Mucosa of stomach (tissue), 1 donor: Measurements from ENCODE around the gene ATP2A2.
"Not testable (repeated sequence)": the region's sequence is repeated elsewhere in the genome, so short reads cannot be mapped to it uniquely, and the experiment has no call there.

Experiments
- H3K27me3 ChIP-seq: one replicate; pipeline ENCODE4 v1.7.0; 2013; ENCODE audit warnings: mild to moderate bottlenecking, low read length; ENCODE audit not compliant: control insufficient read depth, insufficient read depth
- H3K36me3 ChIP-seq: one replicate; pipeline ENCODE4 v1.7.0; 2013; ENCODE audit warnings: low read length; ENCODE audit not compliant: control insufficient read depth, insufficient read depth
- H3K4me1 ChIP-seq: one replicate; pipeline ENCODE4 v1.7.0; 2013; ENCODE audit warnings: mild to moderate bottlenecking, low read length; ENCODE audit not compliant: control insufficient read depth, insufficient read depth
- H3K4me3 ChIP-seq: one replicate; pipeline ENCODE4 v1.7.0; 2013; ENCODE audit warnings: low read length
- H3K9ac ChIP-seq: one replicate; pipeline ENCODE4 v1.7.0; 2013; ENCODE audit warnings: mild to moderate bottlenecking, low read length, moderate library complexity
- H3K9me3 ChIP-seq: one replicate; pipeline ENCODE4 v1.7.0; 2013; ENCODE audit warnings: mild to moderate bottlenecking, low read length, moderate library complexity; ENCODE audit not compliant: control insufficient read depth
- donor health status: Pancreatic carcinoma.

Gene ATP2A2

DNA sequence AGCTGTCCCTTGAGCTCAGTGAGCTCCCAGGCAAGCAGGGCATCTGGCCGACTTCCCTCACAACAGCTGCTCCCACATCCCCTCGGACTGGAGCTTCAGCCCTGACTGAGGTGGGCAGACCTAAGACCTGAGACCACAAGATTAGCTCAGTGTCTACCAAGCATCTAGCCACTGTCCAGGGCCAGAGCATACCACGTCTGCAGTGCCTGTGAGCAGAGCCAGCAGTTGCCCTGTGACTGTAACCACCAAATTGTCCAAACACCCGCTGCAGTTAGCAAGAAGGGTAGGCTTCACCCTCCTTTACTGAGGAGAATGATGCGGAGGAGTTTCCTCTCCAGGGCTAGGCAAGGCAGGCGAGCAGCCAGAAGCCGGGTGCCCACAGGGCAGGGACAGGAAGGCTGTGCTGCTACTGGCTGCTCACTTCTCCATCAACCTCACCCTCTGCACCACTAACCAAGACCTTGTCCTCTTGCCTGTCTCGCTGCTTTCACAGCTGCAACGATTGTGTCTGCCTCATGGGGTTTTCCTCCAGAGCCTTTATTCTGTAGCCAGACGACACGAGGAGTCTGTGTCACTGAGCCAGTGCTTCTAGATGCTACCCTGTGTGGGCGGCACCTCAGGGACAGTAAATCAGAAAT lies 68.6 kb downstream of the ATP2A2 start:
- H3K4me1 ChIP-seq: peaks cover 12% of the 10 kb centered on the region
- H3K9ac ChIP-seq: no peak overlapping the region
- H3K36me3 ChIP-seq: peaks cover 27% of the 10 kb centered on the region
- H3K27me3 ChIP-seq: no peaks in the 10 kb centered on the region
- no peaks in the 10 kb centered on the region for H3K9me3 ChIP-seq
- no peak overlapping the region for H3K4me3 ChIP-seq

DNA sequence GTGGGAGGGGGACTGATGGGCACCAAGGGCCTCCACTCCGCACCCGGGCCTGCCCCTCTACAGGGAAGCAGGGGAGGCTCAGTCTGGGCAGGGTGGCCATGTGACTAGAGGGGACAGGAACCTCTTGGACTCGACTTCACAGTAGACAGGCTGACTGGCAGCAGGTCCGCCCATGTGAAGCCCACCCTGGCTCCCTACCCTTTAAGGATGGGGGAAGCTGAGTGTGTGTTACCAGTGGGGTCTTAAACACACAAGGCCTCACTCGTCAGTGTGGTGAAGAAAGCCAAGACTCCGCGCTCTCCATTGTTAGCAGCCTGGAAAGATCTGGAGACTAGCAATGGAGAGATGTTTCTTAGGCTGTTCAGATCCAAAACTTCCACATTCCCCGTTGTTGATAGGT lies 70.1 kb downstream of the ATP2A2 start:
- no peak overlapping the region for H3K9ac ChIP-seq
- no peak overlapping the region for H3K4me3 ChIP-seq
- H3K9me3 ChIP-seq: no peaks in the 10 kb centered on the region
- H3K27me3 ChIP-seq: no peaks in the 10 kb centered on the region
- peaks cover 5% of the 10 kb centered on the region for H3K4me1 ChIP-seq
- H3K36me3 ChIP-seq: peaks cover 17% of the 10 kb centered on the region

GRCh38 chr12:110352401-110352800 lies 71.4 kb downstream of the ATP2A2 start:
- H3K36me3 ChIP-seq: peaks cover 14% of the 10 kb centered on the region
- H3K4me3 ChIP-seq: no peak overlapping the region
- no peaks in the 10 kb centered on the region for H3K9me3 ChIP-seq

DNA sequence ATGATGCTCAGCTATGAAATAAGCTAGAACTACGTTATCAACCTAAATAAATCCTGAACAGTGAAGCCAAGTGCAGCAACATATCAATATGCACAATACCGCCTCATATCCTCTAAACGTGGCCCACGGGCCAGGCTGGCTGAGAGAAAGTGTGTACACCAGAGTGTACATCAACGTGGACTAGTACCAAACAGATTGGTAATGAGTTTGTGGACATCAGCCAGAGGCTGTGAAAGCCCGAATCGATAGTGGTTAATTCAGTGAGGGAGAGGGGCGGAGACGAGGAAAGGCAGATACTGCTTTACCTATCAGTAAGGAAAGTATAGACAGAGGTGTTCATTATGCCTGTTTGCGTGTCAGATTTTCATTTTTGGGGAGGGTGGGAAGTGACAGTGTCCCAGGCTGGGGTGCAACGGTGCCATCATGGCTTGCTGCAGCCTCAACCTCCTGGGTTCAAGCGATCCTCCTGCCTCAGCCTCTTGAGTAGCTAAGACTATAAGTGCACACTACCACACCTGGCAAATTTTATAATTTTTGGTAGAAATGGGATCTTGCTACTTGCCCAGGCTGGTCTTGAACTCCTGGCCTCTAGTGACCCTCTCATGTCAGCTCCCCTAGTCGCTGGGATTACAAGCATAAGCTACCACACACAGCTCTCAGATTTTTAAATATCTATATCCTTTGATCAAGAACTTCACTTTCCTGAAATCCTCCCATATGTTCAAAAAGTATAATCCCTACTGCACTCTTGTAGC lies 72.3 kb downstream of the ATP2A2 start:
- H3K9ac ChIP-seq: no peak overlapping the region
- no peaks in the 10 kb centered on the region for H3K9me3 ChIP-seq
- peaks cover 4% of the 10 kb centered on the region for H3K36me3 ChIP-seq
- no peaks in the 10 kb centered on the region for H3K27me3 ChIP-seq
- H3K4me1 ChIP-seq: peaks cover 5% of the 10 kb centered on the region
- H3K4me3 ChIP-seq: no peak overlapping the region

More at GRCh38 chr12:110352401-110352800, 71.4 kb downstream of the ATP2A2 start:
- peaks cover 5% of the 10 kb centered on the region for H3K4me1 ChIP-seq
- no peak overlapping the region for H3K9ac ChIP-seq
- H3K27me3 ChIP-seq: no peaks in the 10 kb centered on the region

- H3K9me3 ChIP-seq: no peaks in the 10 kb centered on the region
- no peak overlapping the region for H3K4me3 ChIP-seq
- peaks cover 5% of the 10 kb centered on the region for H3K4me1 ChIP-seq
- H3K27me3 ChIP-seq: no peaks in the 10 kb centered on the region
- H3K36me3 ChIP-seq: no peaks in the 10 kb centered on the region
- H3K9ac ChIP-seq: no peak overlapping the region
These were observed 73.2 kb downstream of the ATP2A2 start for GRCh38 chr12:110354172-110354780.

GRCh38 chr12:110355073-110355472 lies 74.0 kb downstream of the ATP2A2 start:
- peaks cover 5% of the 10 kb centered on the region for H3K4me1 ChIP-seq
- no peaks in the 10 kb centered on the region for H3K36me3 ChIP-seq
- no peak overlapping the region for H3K4me3 ChIP-seq
- no peaks in the 10 kb centered on the region for H3K9me3 ChIP-seq
- no peaks in the 10 kb centered on the region for H3K27me3 ChIP-seq
- no peak overlapping the region for H3K9ac ChIP-seq

DNA sequence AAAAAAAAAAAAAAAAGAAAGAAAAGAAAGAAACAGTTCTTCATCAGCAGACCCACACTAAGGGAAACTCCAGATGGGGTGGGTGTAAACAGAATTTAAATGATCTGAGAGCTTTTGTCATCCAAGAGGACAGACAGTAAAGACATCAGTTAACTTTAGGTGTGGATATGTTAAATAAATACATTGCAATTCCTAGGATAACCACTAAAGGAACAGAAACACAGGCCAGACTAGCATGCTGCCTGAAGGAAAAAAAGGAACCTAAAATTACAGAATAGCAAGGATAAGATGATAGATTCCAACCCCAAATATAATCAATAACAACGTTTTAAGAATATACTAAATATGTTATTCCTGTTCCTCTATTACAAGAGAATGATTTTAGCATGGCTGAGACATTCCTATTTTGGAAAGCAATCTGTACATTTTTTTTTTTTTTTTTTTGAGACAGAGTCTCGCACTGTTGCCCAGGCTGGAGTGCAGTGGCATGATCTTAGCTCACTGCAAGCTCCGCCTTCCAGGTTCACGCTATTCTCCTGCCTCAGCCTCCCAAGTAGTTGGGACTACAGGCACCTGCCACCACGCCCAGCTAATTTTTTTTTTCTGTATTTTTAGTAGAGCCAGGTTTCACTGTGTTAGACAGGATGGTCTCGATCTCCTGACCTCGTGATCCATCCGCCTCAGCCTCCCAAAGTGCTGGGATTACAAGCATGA lies 77.5 kb downstream of the ATP2A2 start:
- H3K9ac ChIP-seq, H3K36me3 ChIP-seq, H3K4me1 ChIP-seq, H3K4me3 ChIP-seq, H3K27me3 ChIP-seq, H3K9me3 ChIP-seq: not testable (repeated sequence)

- Histone ChIP-seq H3K4me1 (no peaks in the 10 kb centered on the region), H3K9me3 (no peaks in the 10 kb centered on the region), H3K36me3 (no peaks in the 10 kb centered on the region), H3K9ac (no peak overlapping the region), H3K27me3 (no peaks in the 10 kb centered on the region), H3K4me3 (no peak overlapping the region)
These were observed 80.2 kb downstream of the ATP2A2 start for GRCh38 chr12:110361216-110361615.

- H3K36me3 ChIP-seq: no peaks in the 10 kb centered on the region
- H3K9me3 ChIP-seq: no peaks in the 10 kb centered on the region
- no peak overlapping the region for H3K4me3 ChIP-seq
- no peaks in the 10 kb centered on the region for H3K4me1 ChIP-seq
- peak overlapping the region; percentile 34 for H3K9ac ChIP-seq
- no peaks in the 10 kb centered on the region for H3K27me3 ChIP-seq
These were observed 84.7 kb downstream of the ATP2A2 start for GRCh38 chr12:110365489-110366320.

DNA sequence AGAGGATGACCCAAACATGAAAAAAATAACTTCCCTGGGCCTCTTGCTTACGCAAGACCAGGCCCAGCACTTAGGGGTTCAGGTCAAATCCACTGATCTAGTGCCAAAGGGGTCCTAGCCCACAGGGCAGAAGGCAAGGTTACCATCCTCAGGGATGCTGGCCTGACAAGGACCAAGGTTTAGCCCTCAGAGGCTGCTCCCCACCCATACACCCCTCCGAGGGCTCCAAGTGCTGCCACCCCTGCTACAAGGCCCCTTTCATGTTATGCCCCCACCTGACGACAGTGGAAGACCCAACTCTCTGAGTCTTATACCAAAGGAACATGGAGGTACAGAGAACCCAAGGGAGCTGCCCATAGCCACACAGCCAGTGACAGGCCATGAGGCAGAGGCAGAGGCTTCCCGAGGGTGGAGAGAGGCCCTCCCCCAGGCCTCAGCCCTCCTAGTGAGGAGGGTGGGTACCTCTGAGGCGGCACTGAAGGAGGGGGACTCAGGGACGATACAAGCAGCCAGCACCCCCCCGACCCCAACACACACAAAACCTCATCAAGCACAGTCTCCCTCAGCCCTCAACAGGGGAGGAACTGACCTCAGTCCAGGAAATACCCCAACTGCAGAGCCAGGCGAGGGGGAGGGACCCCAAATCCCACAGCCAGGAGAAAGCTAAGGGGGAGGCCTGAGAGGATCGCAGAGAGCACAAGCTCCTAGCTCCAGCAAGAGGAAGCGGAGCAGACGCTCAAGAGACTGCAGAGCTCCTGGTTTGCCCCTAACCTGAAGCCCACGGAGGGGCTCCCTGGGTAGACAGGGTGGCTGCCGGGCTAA lies 85.5 kb downstream of the ATP2A2 start:
- Histone ChIP-seq H3K36me3 (no peaks in the 10 kb centered on the region), H3K9me3 (no peaks in the 10 kb centered on the region), H3K4me1 (no peaks in the 10 kb centered on the region), H3K9ac (peak overlapping the region; percentile 34), H3K27me3 (no peaks in the 10 kb centered on the region), H3K4me3 (no peak overlapping the region)
